IMR-90 (cell line): ENCODE measurements around the gene IQCK.
A peak's percentile ranks its signal among the peaks of the same experiment; 100 is the strongest.

ENCODE experiments used
- CTCF ChIP-seq: conservative IDR thresholded peaks from 2 replicates; pipeline ENCODE4 v1.5.1; 2012; ENCODE audit warnings: mild to moderate bottlenecking, low read depth, low read length, improper control_type of control experiment
- MAZ ChIP-seq: IDR thresholded peaks from 2 replicates; pipeline ENCODE4 v1.6.1; 2012; ENCODE audit warnings: low read depth, mild to moderate bottlenecking, low read length, improper control_type of control experiment, moderate library complexity, borderline replicate concordance
- NFE2L2 ChIP-seq: fragments of 150-350 bp; IDR thresholded peaks from 2 replicates; pipeline ENCODE4 v1.6.1; 2016; ENCODE audit warnings: low read depth, mild to moderate bottlenecking, low read length
- RCOR1 ChIP-seq: IDR thresholded peaks from 2 replicates; pipeline ENCODE4 v1.6.1; 2012; ENCODE audit warnings: mild to moderate bottlenecking, low read length, improper control_type of control experiment; ENCODE audit not compliant: insufficient replicate concordance
- SMC3 ChIP-seq: fragments of 150-350 bp; IDR thresholded peaks from 2 replicates; pipeline ENCODE4 v1.6.1; 2016; ENCODE audit warnings: low read depth, mild to moderate bottlenecking, antibody characterized with exemption, low read length, moderate library complexity

GRCh38 chr16:19810817-19811731 lies 93.0 kb downstream of the IQCK start:
- no peak for TF ChIP-seq NFE2L2
- no peak for TF ChIP-seq CTCF
- no peak for TF ChIP-seq MAZ
- no peak for TF ChIP-seq SMC3
- peak; percentile 35 for TF ChIP-seq RCOR1
